ENCODE data around the gene DNAJC11. TPM values are rescaled to one million over a fixed set of nuclear protein-coding genes. Genes with fewer than 3 reads are reported as not detected.
"Not testable (repeated sequence)": the region's sequence is repeated elsewhere in the genome, so short reads cannot be mapped to it uniquely, and the experiment has no call there.

Gene DNAJC11
- total and polyA plus RNA-seq, 7 donors: 21.0 to 48.5 (median 33.0) TPM

- no peak for DNase-seq
- no peaks in the 10 kb centered on the region for H3K36me3 ChIP-seq
- peaks cover 0 to 55% (median 38%) of the 10 kb centered on the region in 4 donors for H3K4me1 ChIP-seq
- no peaks in the 10 kb centered on the region for H3K9me3 ChIP-seq
- peak overlapping the region; percentile 74 to 100 (median 99) for H3K4me3 ChIP-seq
- 2 to 5% methylated on average over 24 of the region's 24 CpGs for WGBS, 2 donors
- H3K27me3 ChIP-seq: no peaks in the 10 kb centered on the region
- peak overlapping the region; percentile 80 to 93 (median 88) for H3K27ac ChIP-seq
- TF ChIP-seq POLR2A (IDR thresholded peaks at IDR 0.05) (no peak), EP300 (IDR thresholded peaks at IDR 0.05) (no peak), POLR2AphosphoS5 (IDR thresholded peaks at IDR 0.05) (no peak)
- TF ChIP-seq, protein P1, sequence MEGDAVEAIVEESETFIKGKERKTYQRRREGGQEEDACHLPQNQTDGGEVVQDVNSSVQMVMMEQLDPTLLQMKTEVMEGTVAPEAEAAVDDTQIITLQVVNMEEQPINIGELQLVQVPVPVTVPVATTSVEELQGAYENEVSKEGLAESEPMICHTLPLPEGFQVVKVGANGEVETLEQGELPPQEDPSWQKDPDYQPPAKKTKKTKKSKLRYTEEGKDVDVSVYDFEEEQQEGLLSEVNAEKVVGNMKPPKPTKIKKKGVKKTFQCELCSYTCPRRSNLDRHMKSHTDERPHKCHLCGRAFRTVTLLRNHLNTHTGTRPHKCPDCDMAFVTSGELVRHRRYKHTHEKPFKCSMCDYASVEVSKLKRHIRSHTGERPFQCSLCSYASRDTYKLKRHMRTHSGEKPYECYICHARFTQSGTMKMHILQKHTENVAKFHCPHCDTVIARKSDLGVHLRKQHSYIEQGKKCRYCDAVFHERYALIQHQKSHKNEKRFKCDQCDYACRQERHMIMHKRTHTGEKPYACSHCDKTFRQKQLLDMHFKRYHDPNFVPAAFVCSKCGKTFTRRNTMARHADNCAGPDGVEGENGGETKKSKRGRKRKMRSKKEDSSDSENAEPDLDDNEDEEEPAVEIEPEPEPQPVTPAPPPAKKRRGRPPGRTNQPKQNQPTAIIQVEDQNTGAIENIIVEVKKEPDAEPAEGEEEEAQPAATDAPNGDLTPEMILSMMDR (IDR thresholded peaks at IDR 0.05): no peak
- intact Hi-C loops (cut with DNase I): loop anchor here (5.0 kb wide), 1 partner anchor 119 kb away; no protein-coding TSS in a partner anchor
These were observed 671 bp downstream of the DNAJC11 start for GRCh38 chr1:6700853-6701436.

- DNase-seq, H3K27me3 ChIP-seq, H3K9me3 ChIP-seq, H3K4me3 ChIP-seq, H3K36me3 ChIP-seq, H3K27ac ChIP-seq: not testable (repeated sequence)
- peaks cover 0 to 50% (median 37%) of the 10 kb centered on the region in 4 donors for H3K4me1 ChIP-seq
- intact Hi-C loops (cut with DNase I): loop anchor here (5.0 kb wide), 1 partner anchor 118 kb away; no protein-coding TSS in a partner anchor
- 31 to 79% methylated on average over 4 of the region's 4 CpGs for WGBS, 2 donors
These were observed 1.7 kb downstream of the DNAJC11 start for GRCh38 chr1:6699915-6700314.

- 79 to 89% methylated on average over 2 of the region's 2 CpGs for WGBS, 2 donors
- H3K4me3 ChIP-seq: no peak overlapping the region
- DNase-seq: no peak
- peaks cover 0 to 35% (median 21%) of the 10 kb centered on the region in 4 donors for H3K4me1 ChIP-seq
- TF ChIP-seq POLR2A (IDR thresholded peaks at IDR 0.05): no peak
- no peak for TF ChIP-seq EP300 (IDR thresholded peaks at IDR 0.05)
- TF ChIP-seq, protein P1 (IDR thresholded peaks at IDR 0.05): no peak
- TF ChIP-seq POLR2AphosphoS5 (IDR thresholded peaks at IDR 0.05): no peak
- intact Hi-C loops (cut with DNase I): no loop called here
- no peaks in the 10 kb centered on the region for H3K9me3 ChIP-seq
- H3K36me3 ChIP-seq: no peaks in the 10 kb centered on the region
- H3K27ac ChIP-seq: no peak overlapping the region
- H3K27me3 ChIP-seq: no peaks in the 10 kb centered on the region
These were observed 5.7 kb downstream of the DNAJC11 start for GRCh38 chr1:6695868-6696267.

GRCh38 chr1:6694121-6694713 is 7.4 kb downstream of the DNAJC11 start:
- no peaks in the 10 kb centered on the region for H3K27me3 ChIP-seq
- 90 to 95% methylated on average over 10 of the region's 10 CpGs for WGBS, 2 donors
- H3K4me1 ChIP-seq: peaks cover 0 to 18% (median 8%) of the 10 kb centered on the region in 4 donors
- no peak for TF ChIP-seq POLR2AphosphoS5 (IDR thresholded peaks at IDR 0.05)
- no peak for TF ChIP-seq EP300 (IDR thresholded peaks at IDR 0.05)
- no peak for TF ChIP-seq POLR2A (IDR thresholded peaks at IDR 0.05)
- TF ChIP-seq, protein P1 (IDR thresholded peaks at IDR 0.05): no peak
- no peak overlapping the region for H3K4me3 ChIP-seq
- intact Hi-C loops (cut with DNase I): no loop called here
- no peaks in the 10 kb centered on the region for H3K36me3 ChIP-seq
- no peak overlapping the region for H3K27ac ChIP-seq
- DNase-seq: no peak
- no peaks in the 10 kb centered on the region for H3K9me3 ChIP-seq

- Histone ChIP-seq H3K27me3 (no peaks in the 10 kb centered on the region), H3K36me3 (no peaks in the 10 kb centered on the region), H3K4me1 (peaks cover 0 to 10% (median 4%) of the 10 kb centered on the region in 4 donors), H3K4me3 (no peak overlapping the region), H3K9me3 (no peaks in the 10 kb centered on the region), H3K27ac (no peak overlapping the region)
- DNase-seq: no peak
- TF ChIP-seq, protein P1 (IDR thresholded peaks at IDR 0.05): no peak
- TF ChIP-seq POLR2A (IDR thresholded peaks at IDR 0.05): no peak
- TF ChIP-seq EP300 (IDR thresholded peaks at IDR 0.05): no peak
- no peak for TF ChIP-seq POLR2AphosphoS5 (IDR thresholded peaks at IDR 0.05)
- intact Hi-C loops (cut with DNase I): no loop called here
- 84 to 94% methylated on average over 9 of the region's 9 CpGs for WGBS, 2 donors
These were observed 8.7 kb downstream of the DNAJC11 start for GRCh38 chr1:6692956-6693355.
